Caco-2 (cell line): ENCODE measurements around the gene CDHR1. TPM values are rescaled to one million over a fixed set of nuclear protein-coding genes. Genes with fewer than 3 reads are reported as not detected.

Experiments used
- BruUV-seq: library from RNA; stranded (reverse); fragments of 400-500 nt; replicated peaks from 2 replicates; lab custom pipeline; 2021; lab: Mats Ljungman, UMichigan
- CTCF ChIA-PET: fragments of 300-600 bp; sonication (Branson Sonifier 250); formaldehyde crosslinking; loops from one replicate; lab custom pipeline; 2022; ENCODE audit warnings: antibody characterized with exemption; lab: Charles Lee
- POLR2A ChIA-PET: fragments of 300-600 bp; sonication (Branson Sonifier 250); formaldehyde crosslinking; loops from one replicate; lab custom pipeline; 2022; ENCODE audit warnings: antibody characterized with exemption; lab: Charles Lee
- DNase-seq, 2 experiments: peaks; one replicate each; pipeline versions ENCODE4 v3.0.0 to v3.0.0-alpha.2; 2020 to 2022
- H3K27me3 ChIP-seq: replicated peaks from 2 replicates; pipeline ENCODE4 v1.6.0; 2011; ENCODE audit warnings: low read length; ENCODE audit not compliant: control insufficient read depth, insufficient read depth
- H3K36me3 ChIP-seq: 2 replicates; pipeline ENCODE4 v1.5.1; 2011; ENCODE audit warnings: low read length; ENCODE audit not compliant: control insufficient read depth, insufficient read depth
- H3K4me1 ChIP-seq: fragments of 250-450 bp; sonication (Bioruptor Pico); 2 replicates; pipeline ENCODE4 v1.5.1; 2020; ENCODE audit warnings: mild to moderate bottlenecking
- H3K4me3 ChIP-seq: 2 replicates; pipeline ENCODE4 v1.5.1; 2011; ENCODE audit warnings: low read depth, mild to moderate bottlenecking, control low read depth, low read length
- H3K9me3 ChIP-seq: fragments of 250-450 bp; sonication (Bioruptor Pico); 2 replicates; pipeline ENCODE4 v1.5.1; 2020; ENCODE audit warnings: mild to moderate bottlenecking, moderate library complexity
- H3K27ac Mint-ChIP-seq: one replicate; pipeline ENCODE4 v1.8.0; 2022; ENCODE audit warnings: mixed read lengths; ENCODE audit not compliant: unreplicated experiment
- H3K27me3 Mint-ChIP-seq: one replicate; pipeline ENCODE4 v1.8.0; 2022; ENCODE audit warnings: mixed read lengths; ENCODE audit not compliant: insufficient read depth, unreplicated experiment
- H3K36me3 Mint-ChIP-seq: one replicate; pipeline ENCODE4 v1.8.0; 2022; ENCODE audit warnings: mild to moderate bottlenecking, mixed read lengths; ENCODE audit not compliant: insufficient read depth, unreplicated experiment
- H3K4me1 Mint-ChIP-seq: one replicate; pipeline ENCODE4 v1.8.0; 2022; ENCODE audit warnings: low read depth, mixed read lengths; ENCODE audit not compliant: unreplicated experiment
- H3K4me3 Mint-ChIP-seq: one replicate; pipeline ENCODE4 v1.8.0; 2022; ENCODE audit warnings: mild to moderate bottlenecking, moderate library complexity, mixed read lengths; ENCODE audit not compliant: unreplicated experiment
- H3K9me3 Mint-ChIP-seq: one replicate; pipeline ENCODE4 v1.8.0; 2022; ENCODE audit warnings: mixed read lengths; ENCODE audit not compliant: unreplicated experiment
- CTCF ChIP-seq, 2 experiments: fragments of 200-600 bp in 1 of 2; IDR thresholded peaks; 1 replicate in 1 of 2; 2 replicates in 1 of 2; pipeline versions ENCODE4 v1.5.1 to v1.8.0; 2011 to 2022; ENCODE audit warnings: antibody characterized with exemption in 1 of 2, control low read depth in 1 of 2, inconsistent platforms in 1 of 2, low read depth in 1 of 2, low read length in 1 of 2, mild to moderate bottlenecking in 1 of 2, moderate library complexity in 1 of 2; ENCODE audit not compliant: insufficient read depth in 1 of 2, severe bottlenecking in 1 of 2, unreplicated experiment in 1 of 2
- intact Hi-C: fragments of 100-400 bp; cut with micrococcal nuclease; formaldehyde crosslinking; loops from one replicate; pipeline ENCODE4 v1.10.0; 2022; ENCODE audit not compliant: unreplicated experiment
- total RNA-seq: library from RNA; stranded (reverse); gene quantifications from 2 replicates; pipeline ENCODE4 v1.2.3, GENCODE V29; 2022

CDHR1 gene
- total RNA-seq, 1 experiment from 2014 or later = not detected

DNA sequence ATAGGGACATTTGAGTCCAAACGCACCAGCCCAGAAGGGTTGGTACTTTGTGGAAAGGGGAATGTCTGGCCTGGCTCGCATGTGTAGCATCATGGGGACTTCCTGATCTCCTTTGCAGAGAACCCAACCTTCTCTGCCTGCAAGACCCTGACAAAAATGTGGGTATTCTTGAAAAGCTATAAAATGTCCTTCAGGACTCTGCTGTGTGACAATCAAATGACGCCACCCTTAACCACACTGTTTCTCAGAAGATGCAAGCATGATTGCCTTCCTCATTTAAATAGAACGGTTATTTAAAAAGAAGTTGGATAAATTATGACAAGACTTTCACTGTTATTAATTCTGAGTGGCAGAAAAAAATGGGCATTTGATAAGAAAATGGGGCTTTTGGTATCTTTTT lies 35.8 kb upstream of the CDHR1 start:
- no peaks in the 10 kb centered on the region for H3K27me3 Mint-ChIP-seq
- H3K4me3 ChIP-seq = no peak overlapping the region
- no peaks in the 10 kb centered on the region for H3K4me1 Mint-ChIP-seq
- H3K36me3 Mint-ChIP-seq = peaks cover 39% of the 10 kb centered on the region
- H3K4me1 ChIP-seq = no peaks in the 10 kb centered on the region
- no peaks in the 10 kb centered on the region for H3K36me3 ChIP-seq
- no peak overlapping the region for H3K4me3 Mint-ChIP-seq
- no peaks in the 10 kb centered on the region for H3K9me3 Mint-ChIP-seq
- ChIA-PET POLR2A (no interaction called here), CTCF (no interaction called here)
- intact Hi-C loops = loop anchor here (5.0 kb wide), 1 partner anchor 379 kb away; no protein-coding TSS in a partner anchor
- H3K27ac Mint-ChIP-seq = no peak overlapping the region
- no peak for TF ChIP-seq CTCF (IDR thresholded peaks at IDR 0.05; ENCODE audit: insufficient read depth in 1 of 2, low read depth in 1 of 2, low read length in 1 of 2, severe bottlenecking in 1 of 2, unreplicated experiment in 1 of 2)
- H3K27me3 ChIP-seq = no peaks in the 10 kb centered on the region
- DNase-seq = no peak
- no TSS peak for BruUV-seq
- H3K9me3 ChIP-seq = no peaks in the 10 kb centered on the region

DNA sequence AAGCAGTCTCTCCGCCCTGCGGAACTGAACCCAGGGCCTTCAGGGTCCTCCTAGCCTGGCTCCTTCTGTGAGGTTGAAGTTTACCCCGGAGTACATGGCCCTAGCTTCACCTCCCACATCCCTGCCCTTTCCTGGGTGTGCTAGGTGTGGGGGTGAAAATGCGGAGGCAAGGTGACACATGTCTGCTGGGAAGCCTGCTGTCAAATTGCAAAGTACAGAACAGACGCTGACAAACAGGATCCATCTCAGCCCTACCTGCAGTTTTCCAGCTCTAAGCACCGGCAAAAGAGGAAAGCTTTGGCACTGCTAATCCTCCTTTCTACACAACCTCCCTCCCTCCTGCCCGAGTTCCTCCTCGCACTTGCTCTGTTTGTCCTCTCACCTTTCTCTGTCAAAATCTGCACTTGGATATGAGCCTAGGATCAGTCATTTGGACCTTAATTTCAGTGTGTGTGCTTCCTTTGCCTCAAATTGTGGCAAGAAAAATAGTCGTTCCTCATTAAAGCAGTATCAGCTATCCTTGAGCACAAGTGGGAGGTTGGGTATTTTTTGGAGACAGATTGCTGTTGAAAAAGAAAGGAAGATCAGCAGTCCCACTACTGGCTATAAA lies 35.2 kb upstream of the CDHR1 start:
- POLR2A ChIA-PET = interaction anchor here (0.7 kb wide), 1 partner anchor 28 kb away, joined by 3 read pairs; no protein-coding TSS in a partner anchor
- no peak for DNase-seq
- Mint-ChIP-seq H3K4me3 (no peak overlapping the region), H3K4me1 (no peaks in the 10 kb centered on the region), H3K27me3 (peaks cover 2% of the 10 kb centered on the region), H3K9me3 (no peaks in the 10 kb centered on the region), H3K27ac (no peak overlapping the region), H3K36me3 (peaks cover 35% of the 10 kb centered on the region)
- Histone ChIP-seq H3K4me3 (no peak overlapping the region), H3K36me3 (no peaks in the 10 kb centered on the region), H3K9me3 (no peaks in the 10 kb centered on the region), H3K4me1 (no peaks in the 10 kb centered on the region), H3K27me3 (no peaks in the 10 kb centered on the region)
- TF ChIP-seq CTCF (IDR thresholded peaks at IDR 0.05; ENCODE audit: insufficient read depth in 1 of 2, low read depth in 1 of 2, low read length in 1 of 2, severe bottlenecking in 1 of 2, unreplicated experiment in 1 of 2) = no peak
- CTCF ChIA-PET = no interaction called here
- intact Hi-C loops = loop anchor here (5.0 kb wide), 1 partner anchor 378 kb away; no protein-coding TSS in a partner anchor
- BruUV-seq = no TSS peak

GRCh38 chr10:84160663-84161362 lies 33.5 kb upstream of the CDHR1 start:
- H3K36me3 Mint-ChIP-seq = peaks cover 18% of the 10 kb centered on the region
- ChIA-PET CTCF (no interaction called here), POLR2A (no interaction called here)
- H3K4me1 Mint-ChIP-seq = no peaks in the 10 kb centered on the region
- Histone ChIP-seq H3K4me3 (no peak overlapping the region), H3K36me3 (no peaks in the 10 kb centered on the region), H3K9me3 (no peaks in the 10 kb centered on the region), H3K4me1 (no peaks in the 10 kb centered on the region), H3K27me3 (no peaks in the 10 kb centered on the region)
- intact Hi-C loops = loop anchor here (1.0 kb wide), 1 partner anchor 44 kb away; no protein-coding TSS in a partner anchor
- DNase-seq = no peak
- BruUV-seq = no TSS peak
- H3K9me3 Mint-ChIP-seq = no peaks in the 10 kb centered on the region
- peaks cover 2% of the 10 kb centered on the region for H3K27me3 Mint-ChIP-seq
- H3K4me3 Mint-ChIP-seq = no peak overlapping the region
- no peak overlapping the region for H3K27ac Mint-ChIP-seq
- TF ChIP-seq CTCF (IDR thresholded peaks at IDR 0.05; ENCODE audit: insufficient read depth in 1 of 2, low read depth in 1 of 2, low read length in 1 of 2, severe bottlenecking in 1 of 2, unreplicated experiment in 1 of 2) = no peak
